Lung (tissue), 12 donors: ENCODE data around the gene LDB3. TPM values are rescaled to one million over a fixed set of nuclear protein-coding genes. Genes with fewer than 3 reads are reported as not detected.

Experiments used
- ATAC-seq: fragments of 200-7000 bp; cut with Tn5 transposase; one replicate; pipeline ENCODE4 v1.9.1; 2020; ENCODE audit warnings: moderate number of reproducible peaks; ENCODE audit not compliant: insufficient read depth, low FRiP score
- DNase-seq, 3 donors: peaks; one replicate each; pipeline ENCODE4 v3.0.0-alpha.2; 2013 to 2017
- H3K27ac ChIP-seq, 2 donors: one replicate each; pipeline ENCODE4 v1.5.1; 2013; ENCODE audit warnings: mild to moderate bottlenecking in 2 of 2, moderate library complexity in 2 of 2, control low read depth in 1 of 2, inconsistent platforms in 1 of 2, low read depth in 1 of 2, low read length in 1 of 2
- H3K27me3 ChIP-seq, 3 donors: one replicate each; pipeline ENCODE4 v1.5.1; 2013; ENCODE audit warnings: low read length in 2 of 3; ENCODE audit not compliant: control insufficient read depth in 3 of 3, insufficient read depth in 3 of 3
- H3K36me3 ChIP-seq, 4 donors: one replicate each; pipeline ENCODE4 v1.5.1; 2013; ENCODE audit warnings: low read length in 4 of 4, mild to moderate bottlenecking in 1 of 4, moderate library complexity in 1 of 4; ENCODE audit not compliant: control insufficient read depth in 4 of 4, insufficient read depth in 4 of 4
- H3K4me1 ChIP-seq, 5 donors: one replicate each; pipeline ENCODE4 v1.5.1; 2013; ENCODE audit warnings: low read length in 5 of 5, mild to moderate bottlenecking in 2 of 5, moderate library complexity in 1 of 5; ENCODE audit not compliant: control insufficient read depth in 5 of 5, insufficient read depth in 5 of 5
- H3K4me3 ChIP-seq: one replicate; pipeline ENCODE4 v1.5.1; 2013; ENCODE audit warnings: mild to moderate bottlenecking, control low read depth, moderate library complexity
- H3K9ac ChIP-seq, 2 donors: one replicate each; pipeline ENCODE4 v1.5.1; 2013; ENCODE audit warnings: low read length in 2 of 2, control low read depth in 1 of 2; ENCODE audit not compliant: insufficient read depth in 1 of 2
- H3K9me3 ChIP-seq, 4 donors: one replicate each; pipeline ENCODE4 v1.5.1; 2013; ENCODE audit warnings: low read length in 3 of 4, mild to moderate bottlenecking in 1 of 4, moderate library complexity in 1 of 4; ENCODE audit not compliant: control insufficient read depth in 4 of 4, insufficient read depth in 3 of 4
- WGBS, 2 donors: extraction: QIAGEN DNeasy Blood & Tissue Kit; methylation state at CpG; one replicate each; pipeline ENCODE4 v1.1.7; 2013; 5-methylcytosine and 5-hydroxymethylcytosine counted together
- polyA plus RNA-seq, 2 donors: library from polyadenylated mRNA; stranded (reverse); fragments of 200-250 nt; gene quantifications; one replicate each; pipeline ENCODE4 v1.2.1, GENCODE V29; 2013
- total RNA-seq, 2 donors: library from RNA; depleted of rRNA in 1 of 2; stranded (reverse); fragments of >200 nt in 1 of 2; gene quantifications; one replicate each; pipeline ENCODE4 v1.2.1, GENCODE V29; 2014 to 2021
- TF ChIP-seq, protein P1 (sequence below): IDR thresholded peaks from 2 replicates; pipeline ENCODE4 v1.5.1; 2012; ENCODE audit warnings: mild to moderate bottlenecking; ENCODE audit errors: control extremely low read depth, extremely low read depth
- donor health status: control.
- donor health status: control.
- donor health status: Bipolar disorder and iron deficiency.
- donor health status: healthy.
- donor health status: DM: yes; HTN: yes; CAD: no.

The LDB3 gene
- total and polyA plus RNA-seq, 4 donors: 0.37 to 3.2 (median 1.5) TPM

DNA sequence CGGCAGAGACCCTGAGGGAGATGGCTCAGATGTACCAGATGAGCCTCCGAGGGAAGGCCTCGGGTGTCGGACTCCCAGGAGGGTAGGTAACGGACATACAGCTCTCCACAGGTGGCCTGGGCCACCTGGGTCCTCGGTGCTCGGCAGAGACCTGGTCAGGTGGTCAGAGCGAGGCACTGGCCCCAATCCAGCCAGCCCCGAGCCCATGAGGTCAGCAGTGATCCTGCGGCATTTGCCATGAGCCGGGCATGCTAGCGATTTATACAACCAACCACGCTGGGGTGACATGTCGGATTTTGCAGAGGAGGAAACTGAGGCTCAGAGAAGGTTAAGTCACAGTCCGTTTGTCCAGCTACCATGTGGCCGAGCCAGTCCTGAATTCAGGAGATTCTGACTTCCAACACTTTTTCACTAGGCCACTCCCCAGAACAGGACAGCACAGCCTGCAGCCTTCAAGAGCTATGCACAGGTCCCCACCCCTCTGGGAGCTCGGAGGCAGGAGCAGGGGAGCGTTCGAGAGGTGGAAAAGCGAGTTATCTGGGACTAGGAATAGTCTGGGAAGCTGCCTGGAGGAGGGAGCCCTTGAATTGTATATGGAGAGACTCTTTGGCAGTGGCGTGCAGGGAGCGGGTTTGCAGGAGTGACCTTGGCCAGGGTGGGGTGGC is 13.5 kb downstream of the LDB3 start:
- Histone ChIP-seq H3K27ac (peak overlapping the region in 1 of 2 donors; percentile 83), H3K27me3 (no peaks in the 10 kb centered on the region), H3K4me1 (peaks cover 0 to 18% (median 3%) of the 10 kb centered on the region in 5 donors), H3K4me3 (no peak overlapping the region), H3K36me3 (no peaks in the 10 kb centered on the region), H3K9ac (no peak overlapping the region), H3K9me3 (no peaks in the 10 kb centered on the region)
- TF ChIP-seq, protein P1, sequence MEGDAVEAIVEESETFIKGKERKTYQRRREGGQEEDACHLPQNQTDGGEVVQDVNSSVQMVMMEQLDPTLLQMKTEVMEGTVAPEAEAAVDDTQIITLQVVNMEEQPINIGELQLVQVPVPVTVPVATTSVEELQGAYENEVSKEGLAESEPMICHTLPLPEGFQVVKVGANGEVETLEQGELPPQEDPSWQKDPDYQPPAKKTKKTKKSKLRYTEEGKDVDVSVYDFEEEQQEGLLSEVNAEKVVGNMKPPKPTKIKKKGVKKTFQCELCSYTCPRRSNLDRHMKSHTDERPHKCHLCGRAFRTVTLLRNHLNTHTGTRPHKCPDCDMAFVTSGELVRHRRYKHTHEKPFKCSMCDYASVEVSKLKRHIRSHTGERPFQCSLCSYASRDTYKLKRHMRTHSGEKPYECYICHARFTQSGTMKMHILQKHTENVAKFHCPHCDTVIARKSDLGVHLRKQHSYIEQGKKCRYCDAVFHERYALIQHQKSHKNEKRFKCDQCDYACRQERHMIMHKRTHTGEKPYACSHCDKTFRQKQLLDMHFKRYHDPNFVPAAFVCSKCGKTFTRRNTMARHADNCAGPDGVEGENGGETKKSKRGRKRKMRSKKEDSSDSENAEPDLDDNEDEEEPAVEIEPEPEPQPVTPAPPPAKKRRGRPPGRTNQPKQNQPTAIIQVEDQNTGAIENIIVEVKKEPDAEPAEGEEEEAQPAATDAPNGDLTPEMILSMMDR: no peak
- ATAC-seq (no peak), DNase-seq (no peak)
- 87 to 90% methylated on average over 22 of the region's 22 CpGs for WGBS, 2 donors

DNA sequence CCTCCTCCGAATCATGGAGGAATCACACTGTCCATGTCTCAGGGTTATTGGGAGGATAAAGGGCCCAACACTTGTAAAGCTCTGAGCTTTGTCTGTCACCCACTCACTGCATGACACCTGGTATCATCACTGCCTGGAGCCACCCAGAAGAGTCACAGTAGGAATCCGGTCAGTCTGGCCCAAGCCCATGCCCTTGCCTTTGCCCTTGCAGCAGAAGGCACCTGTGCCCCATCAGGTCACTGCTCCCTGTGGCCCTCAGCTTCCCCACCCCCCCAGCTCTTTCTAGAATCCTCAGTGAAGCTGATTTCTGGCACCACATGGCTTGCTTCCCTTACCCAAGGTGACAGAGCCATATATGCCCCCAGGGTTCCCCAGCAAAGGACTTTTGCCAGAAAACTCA is 14.4 kb downstream of the LDB3 start:
- 83 to 85% methylated on average over 2 of the region's 2 CpGs for WGBS, 2 donors
- no peaks in the 10 kb centered on the region for H3K36me3 ChIP-seq
- H3K9ac ChIP-seq: no peak overlapping the region
- DNase-seq (no peak), ATAC-seq (no peak)
- no peak overlapping the region for H3K4me3 ChIP-seq
- H3K9me3 ChIP-seq: no peaks in the 10 kb centered on the region
- TF ChIP-seq, protein P1: no peak
- H3K27ac ChIP-seq: peak overlapping the region in 1 of 2 donors; percentile 83
- no peaks in the 10 kb centered on the region for H3K27me3 ChIP-seq
- H3K4me1 ChIP-seq: peaks cover 2 to 25% (median 3%) of the 10 kb centered on the region in 5 donors

GRCh38 chr10:86684331-86685097 is 16.2 kb downstream of the LDB3 start:
- WGBS, 2 donors: 51 to 58% methylated on average over 9 of the region's 9 CpGs
- H3K9ac ChIP-seq: no peak overlapping the region
- TF ChIP-seq, protein P1: no peak
- no peaks in the 10 kb centered on the region for H3K9me3 ChIP-seq
- no peaks in the 10 kb centered on the region for H3K36me3 ChIP-seq
- peaks cover 2 to 33% (median 5%) of the 10 kb centered on the region in 5 donors for H3K4me1 ChIP-seq
- DNase-seq: peak; percentile 45 to 64 (median 59)
- H3K4me3 ChIP-seq: no peak overlapping the region
- no peaks in the 10 kb centered on the region for H3K27me3 ChIP-seq
- peak overlapping the region in 1 of 2 donors; percentile 79 for H3K27ac ChIP-seq
- ATAC-seq: no peak
